CD4-positive, alpha-beta memory T cell (primary cell): ENCODE measurements around the gene TMEM253. TPM values are rescaled to one million over a fixed set of nuclear protein-coding genes. Genes with fewer than 3 reads are reported as not detected.

Experiments used
- CTCF ChIA-PET: fragments of 350-600 bp; sonication (Branson Sonifier 250); formaldehyde crosslinking; loops from one replicate; lab custom pipeline; 2021; ENCODE audit warnings: inconsistent platforms; ENCODE audit not compliant: partially characterized antibody; lab: Charles Lee
- POLR2A ChIA-PET: fragments of 350-600 bp; sonication (Branson Sonifier 250); formaldehyde crosslinking; loops from one replicate; lab custom pipeline; 2021; ENCODE audit not compliant: partially characterized antibody; lab: Charles Lee
- DNase-seq, 5 donors: peaks; one replicate each; pipeline versions ENCODE4 v3.0.0 to v3.0.0-alpha.2; 2020 to 2022; ENCODE audit warnings: mixed read lengths in 1 of 5
- H3K27ac ChIP-seq: one replicate; pipeline ENCODE4 v1.7.0; 2013; ENCODE audit warnings: low read depth, low read length
- H3K27me3 ChIP-seq: 2 replicates; pipeline ENCODE4 v1.7.0; 2013; ENCODE audit warnings: mild to moderate bottlenecking, low read length, moderate library complexity; ENCODE audit not compliant: insufficient read depth
- H3K36me3 ChIP-seq: 2 replicates; pipeline ENCODE4 v1.7.0; 2013; ENCODE audit warnings: mild to moderate bottlenecking, low read length, moderate library complexity; ENCODE audit not compliant: insufficient read depth
- H3K4me1 ChIP-seq: 2 replicates; pipeline ENCODE4 v1.7.0; 2013; ENCODE audit warnings: mild to moderate bottlenecking, low read length, moderate library complexity; ENCODE audit not compliant: insufficient read depth
- H3K4me3 ChIP-seq, 2 donors: one replicate each; pipeline ENCODE4 v1.7.0; 2013; ENCODE audit warnings: low read length in 2 of 2, mild to moderate bottlenecking in 1 of 2
- H3K9me3 ChIP-seq, 2 donors: one replicate each; pipeline ENCODE4 v1.7.0; 2013; ENCODE audit warnings: low read length in 2 of 2, control low read depth in 1 of 2; ENCODE audit not compliant: control insufficient read depth in 1 of 2
- H3K27ac Mint-ChIP-seq, 7 donors: one replicate each; pipeline ENCODE4 v1.8.0; 2020 to 2021; ENCODE audit warnings: mixed read lengths in 7 of 7, mild to moderate bottlenecking in 6 of 7, inconsistent platforms in 3 of 7, moderate library complexity in 3 of 7
- H3K27me3 Mint-ChIP-seq, 2 donors: one replicate each; pipeline ENCODE4 v1.8.0; 2020 to 2021; ENCODE audit warnings: mixed read lengths in 2 of 2
- H3K36me3 Mint-ChIP-seq, 2 donors: one replicate each; pipeline ENCODE4 v1.8.0; 2020 to 2021; ENCODE audit warnings: mixed read lengths in 2 of 2, inconsistent platforms in 1 of 2, mild to moderate bottlenecking in 1 of 2
- H3K4me1 Mint-ChIP-seq, 4 donors: one replicate each; pipeline ENCODE4 v1.8.0; 2020 to 2021; ENCODE audit warnings: mixed read lengths in 4 of 4, mild to moderate bottlenecking in 1 of 4
- H3K4me3 Mint-ChIP-seq, 8 donors: one replicate each; pipeline ENCODE4 v1.8.0; 2020 to 2021; ENCODE audit warnings: mixed read lengths in 8 of 8, mild to moderate bottlenecking in 7 of 8, moderate library complexity in 6 of 8, inconsistent platforms in 3 of 8
- H3K9me3 Mint-ChIP-seq, 8 donors: one replicate each; pipeline ENCODE4 v1.8.0; 2020 to 2021; ENCODE audit warnings: mixed read lengths in 8 of 8, mild to moderate bottlenecking in 5 of 8, inconsistent platforms in 3 of 8, moderate library complexity in 1 of 8
- intact Hi-C: fragments of 100-400 bp; cut with micrococcal nuclease; formaldehyde crosslinking; loops from one replicate; pipeline ENCODE4 v1.15.1; 2023
- polyA plus RNA-seq, 2 donors: library from polyadenylated mRNA; unstranded; fragments of 300-500 nt; fragmentation: Illumina TruSeq; gene quantifications; one replicate each; pipeline ENCODE4 v1.2.3, GENCODE V29; 2021
- total RNA-seq, 2 experiments: library from RNA; stranded (reverse); gene quantifications; one replicate each; pipeline ENCODE4 v1.2.3, GENCODE V29; 2021

The TMEM253 gene
- total and polyA plus RNA-seq, 4 experiments from 2014 or later: not detected

DNA sequence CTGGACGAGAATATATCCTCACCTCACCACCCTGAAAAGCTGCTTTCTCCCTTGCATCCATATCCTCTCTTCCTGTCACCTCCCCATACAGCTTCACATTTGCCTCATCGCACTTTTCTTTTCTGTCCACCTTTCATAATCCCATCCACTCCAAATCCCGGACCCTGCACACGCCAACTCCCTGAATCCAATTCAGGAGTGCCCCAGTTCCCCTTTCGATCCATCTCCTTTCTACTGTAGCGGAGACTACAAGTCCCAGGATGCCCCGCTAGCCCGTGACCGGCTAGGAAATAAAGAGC lies 2.5 kb downstream of the TMEM253 start:
- Histone ChIP-seq H3K36me3 (no peaks in the 10 kb centered on the region), H3K4me1 (peaks cover 32% of the 10 kb centered on the region), H3K27me3 (no peaks in the 10 kb centered on the region), H3K4me3 (peak overlapping the region; percentile 96), H3K27ac (peak overlapping the region; percentile 90), H3K9me3 (no peaks in the 10 kb centered on the region)
- intact Hi-C loops: loop anchor here (1.0 to 5.0 kb wide), 3 partner anchors 114 to 761 kb away; partner anchors contain the start of genes METTL17 and PARP2
- peaks cover 0 to 6% of the 10 kb centered on the region in 2 donors for H3K36me3 Mint-ChIP-seq
- H3K27ac Mint-ChIP-seq: peak overlapping the region; percentile 91 to 99 (median 97)
- POLR2A ChIA-PET: interaction anchor here (0.9 to 4.8 kb wide), 15 partner anchors 10 to 642 kb away, joined by 3 to 82 read pairs (median 4); partner anchors contain the start of genes ARHGEF40, METTL3, NDRG2 and PIP4P1
- peaks cover 16 to 44% (median 25%) of the 10 kb centered on the region in 4 donors for H3K4me1 Mint-ChIP-seq
- H3K9me3 Mint-ChIP-seq: no peaks in the 10 kb centered on the region
- H3K27me3 Mint-ChIP-seq: no peaks in the 10 kb centered on the region
- DNase-seq: no peak
- CTCF ChIA-PET: interaction anchor here (0.9 to 13.9 kb wide), 14 partner anchors 9 to 407 kb away, joined by 3 to 399 read pairs (median 12); partner anchors contain the start of genes ARHGEF40 and METTL3
- H3K4me3 Mint-ChIP-seq: peak overlapping the region; percentile 85 to 94 (median 90)

DNA sequence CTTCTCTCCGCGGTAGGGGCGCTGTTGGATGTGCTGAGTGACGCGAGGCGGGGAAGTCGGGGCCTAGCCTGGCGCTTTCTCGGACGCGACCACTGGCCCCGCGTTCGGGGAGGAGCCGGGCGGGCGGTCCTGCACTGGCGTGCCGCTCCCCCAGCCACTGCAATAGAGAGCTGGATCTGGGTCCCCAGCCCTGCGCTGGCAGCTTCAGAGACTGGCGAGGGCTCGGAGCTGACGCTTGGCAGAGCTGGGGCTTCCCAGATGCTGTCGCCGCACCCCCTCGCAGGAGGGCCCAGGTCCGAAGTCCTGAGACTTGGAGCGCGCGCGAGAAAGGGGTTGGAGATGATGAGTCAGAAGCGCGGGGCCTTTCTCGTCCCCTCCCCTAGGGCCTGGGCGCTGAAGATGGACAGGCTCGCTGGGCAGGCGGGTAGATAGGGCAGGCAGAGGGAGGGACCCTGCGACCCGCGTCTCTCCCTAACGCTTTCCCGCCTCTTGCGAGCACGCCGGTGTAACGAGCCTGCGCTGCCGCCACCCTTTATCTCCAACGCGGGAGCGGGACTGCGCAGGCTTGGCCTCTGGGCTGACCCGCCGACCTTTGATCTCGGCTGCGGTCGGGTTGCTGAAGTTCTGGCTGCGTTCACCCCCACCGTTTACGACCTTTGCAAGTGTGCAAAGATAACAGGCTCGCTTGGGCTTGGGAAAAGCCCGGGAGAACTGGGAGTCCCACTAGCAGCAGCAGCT lies 3.0 kb downstream of the TMEM253 start:
- Mint-ChIP-seq H3K9me3 (no peaks in the 10 kb centered on the region), H3K36me3 (peaks cover 0 to 3% of the 10 kb centered on the region in 2 donors), H3K27ac (peak overlapping the region; percentile 91 to 99 (median 97)), H3K27me3 (no peaks in the 10 kb centered on the region), H3K4me1 (peaks cover 15 to 40% (median 23%) of the 10 kb centered on the region in 4 donors), H3K4me3 (peak overlapping the region; percentile 85 to 94 (median 90))
- H3K9me3 ChIP-seq: no peaks in the 10 kb centered on the region
- ChIA-PET POLR2A (interaction anchor here (0.8 to 4.8 kb wide), 21 partner anchors 10 to 643 kb away, joined by 3 to 82 read pairs (median 4); partner anchors contain the start of genes ARHGEF40, METTL3, NDRG2 and PIP4P1), CTCF (interaction anchor here (1.0 to 13.9 kb wide), 29 partner anchors 9 to 407 kb away, joined by 3 to 399 read pairs (median 6); partner anchors contain the start of genes ARHGEF40, METTL3, NDRG2 and RNASE13)
- no peaks in the 10 kb centered on the region for H3K36me3 ChIP-seq
- peak overlapping the region; percentile 90 for H3K27ac ChIP-seq
- DNase-seq: peak; percentile 92 to 95 (median 95)
- no peaks in the 10 kb centered on the region for H3K27me3 ChIP-seq
- peaks cover 29% of the 10 kb centered on the region for H3K4me1 ChIP-seq
- H3K4me3 ChIP-seq: peak overlapping the region; percentile 96
- intact Hi-C loops: loop anchor here (1.0 to 5.0 kb wide), 7 partner anchors 12 to 761 kb away; partner anchors contain the start of genes METTL17 and PARP2

DNA sequence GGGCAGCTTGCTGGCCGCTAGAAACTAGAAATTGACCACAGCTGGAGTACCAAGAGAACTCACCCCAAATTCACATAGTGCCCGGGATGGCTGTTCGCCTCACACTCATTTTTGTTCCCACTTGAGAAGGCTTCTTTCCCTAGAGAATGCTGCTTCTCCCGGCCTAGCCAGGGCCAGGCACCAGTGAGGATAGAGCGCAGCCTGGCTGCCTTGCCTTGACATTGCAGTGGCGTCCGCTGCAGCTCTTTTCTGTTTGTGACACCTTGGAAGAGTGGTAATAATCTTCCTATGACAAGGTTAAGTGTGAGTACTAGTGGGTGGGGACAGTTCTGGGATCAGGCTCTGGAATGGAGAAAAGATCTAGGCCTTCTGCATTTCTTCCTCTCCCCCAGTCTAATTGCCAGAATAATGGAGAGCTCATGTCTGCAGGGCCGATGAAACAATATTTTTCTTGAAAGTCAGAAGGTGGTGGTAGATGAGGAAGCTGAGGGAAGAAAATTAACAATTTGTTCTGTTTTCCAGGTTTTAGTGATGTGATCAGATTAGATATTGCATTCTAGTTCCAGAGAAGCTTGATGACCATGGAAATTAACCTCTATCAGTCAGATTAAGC lies 3.7 kb downstream of the TMEM253 start:
- ChIA-PET CTCF (interaction anchor here (1.0 to 13.9 kb wide), 30 partner anchors 9 to 333 kb away, joined by 3 to 399 read pairs (median 6); partner anchors contain the start of genes ARHGEF40, NDRG2 and RNASE13), POLR2A (interaction anchor here (0.7 to 4.8 kb wide), 16 partner anchors 11 to 422 kb away, joined by 3 to 82 read pairs (median 4); partner anchors contain the start of genes ARHGEF40, METTL3, NDRG2 and RNASE4)
- Mint-ChIP-seq H3K27ac (peak overlapping the region; percentile 91 to 99 (median 97)), H3K4me3 (peak overlapping the region; percentile 85 to 94 (median 90)), H3K9me3 (no peaks in the 10 kb centered on the region), H3K27me3 (no peaks in the 10 kb centered on the region), H3K36me3 (peaks cover 0 to 1% of the 10 kb centered on the region in 2 donors), H3K4me1 (peaks cover 9 to 34% (median 17%) of the 10 kb centered on the region in 4 donors)
- DNase-seq: peak; percentile 62 to 73 (median 66)
- peak overlapping the region; percentile 96 for H3K4me3 ChIP-seq
- intact Hi-C loops: loop anchor here (1.0 to 5.0 kb wide), 5 partner anchors 12 to 247 kb away; no protein-coding TSS in a partner anchor
- H3K36me3 ChIP-seq: no peaks in the 10 kb centered on the region
- H3K27me3 ChIP-seq: no peaks in the 10 kb centered on the region
- H3K9me3 ChIP-seq: no peaks in the 10 kb centered on the region
- H3K4me1 ChIP-seq: peaks cover 22% of the 10 kb centered on the region
- H3K27ac ChIP-seq: peak overlapping the region; percentile 90

DNA sequence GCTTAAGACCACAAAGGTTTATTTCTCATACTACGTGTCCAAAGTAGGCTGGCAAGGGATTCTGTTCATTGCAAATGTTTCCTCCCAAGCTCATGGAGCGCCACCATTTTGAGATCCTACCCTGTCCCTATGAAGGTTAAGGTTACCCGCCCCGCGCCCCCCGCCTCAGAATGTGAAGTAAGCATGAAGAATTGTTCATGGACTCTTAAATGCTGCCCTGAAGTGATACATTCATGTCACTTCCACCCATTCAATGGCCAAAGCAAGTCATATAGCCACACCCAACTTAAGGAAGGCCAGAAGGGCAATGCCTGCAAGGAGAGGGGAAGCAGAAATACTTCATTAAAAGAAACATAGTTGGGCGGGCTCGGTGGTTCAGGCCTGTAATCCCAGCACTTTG lies 4.2 kb downstream of the TMEM253 start:
- peak overlapping the region; percentile 90 for H3K27ac ChIP-seq
- Mint-ChIP-seq H3K27me3 (no peaks in the 10 kb centered on the region), H3K36me3 (peaks cover 0 to 1% of the 10 kb centered on the region in 2 donors), H3K4me3 (peak overlapping the region in 1 of 8 donors; percentile 92), H3K27ac (peak overlapping the region in 3 of 7 donors; percentile 97 to 99 (median 98)), H3K9me3 (no peaks in the 10 kb centered on the region), H3K4me1 (peaks cover 9 to 32% (median 16%) of the 10 kb centered on the region in 4 donors)
- no peaks in the 10 kb centered on the region for H3K27me3 ChIP-seq
- ChIA-PET POLR2A (interaction anchor here (0.7 to 4.8 kb wide), 12 partner anchors 11 to 421 kb away, joined by 3 to 82 read pairs (median 6); partner anchors contain the start of genes ARHGEF40 and RNASE4), CTCF (interaction anchor here (1.0 to 13.9 kb wide), 26 partner anchors 8 to 332 kb away, joined by 3 to 399 read pairs (median 8); partner anchors contain the start of genes ARHGEF40, NDRG2 and RNASE13)
- H3K36me3 ChIP-seq: no peaks in the 10 kb centered on the region
- no peaks in the 10 kb centered on the region for H3K9me3 ChIP-seq
- DNase-seq: no peak
- H3K4me3 ChIP-seq: no peak overlapping the region
- peaks cover 21% of the 10 kb centered on the region for H3K4me1 ChIP-seq
- intact Hi-C loops: no loop called here

DNA sequence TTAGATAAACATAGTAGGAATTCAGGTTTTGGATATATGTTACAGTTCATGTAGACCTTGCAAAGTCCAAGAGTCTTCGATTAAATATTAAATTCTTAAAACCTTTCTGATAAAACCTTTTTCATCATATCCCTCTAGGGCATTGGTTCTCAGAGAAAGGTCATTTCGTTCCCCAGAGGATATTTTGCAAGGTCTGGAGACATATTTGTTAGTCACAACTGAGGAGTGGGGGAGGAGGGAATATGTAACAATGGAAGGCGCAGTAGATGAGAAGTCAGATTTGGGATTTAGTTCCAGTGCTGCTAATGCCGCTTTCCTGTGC lies 5.3 kb downstream of the TMEM253 start:
- no peak overlapping the region for H3K27ac Mint-ChIP-seq
- Histone ChIP-seq H3K27ac (no peak overlapping the region), H3K36me3 (no peaks in the 10 kb centered on the region), H3K4me3 (no peak overlapping the region), H3K27me3 (no peaks in the 10 kb centered on the region), H3K4me1 (peaks cover 21% of the 10 kb centered on the region), H3K9me3 (no peaks in the 10 kb centered on the region)
- no peak for DNase-seq
- H3K9me3 Mint-ChIP-seq: no peaks in the 10 kb centered on the region
- POLR2A ChIA-PET: interaction anchor here (0.9 to 4.7 kb wide), 2 partner anchors 12 to 38 kb away, joined by 3 to 82 read pairs; no protein-coding TSS in a partner anchor
- H3K27me3 Mint-ChIP-seq: no peaks in the 10 kb centered on the region
- peaks cover 0 to 1% of the 10 kb centered on the region in 2 donors for H3K36me3 Mint-ChIP-seq
- peaks cover 9 to 32% (median 16%) of the 10 kb centered on the region in 4 donors for H3K4me1 Mint-ChIP-seq
- H3K4me3 Mint-ChIP-seq: peak overlapping the region in 1 of 8 donors; percentile 76
- CTCF ChIA-PET: interaction anchor here (1.5 to 13.9 kb wide), 7 partner anchors 11 to 91 kb away, joined by 3 to 399 read pairs (median 80); partner anchors contain the start of gene ARHGEF40
- intact Hi-C loops: no loop called here

DNA sequence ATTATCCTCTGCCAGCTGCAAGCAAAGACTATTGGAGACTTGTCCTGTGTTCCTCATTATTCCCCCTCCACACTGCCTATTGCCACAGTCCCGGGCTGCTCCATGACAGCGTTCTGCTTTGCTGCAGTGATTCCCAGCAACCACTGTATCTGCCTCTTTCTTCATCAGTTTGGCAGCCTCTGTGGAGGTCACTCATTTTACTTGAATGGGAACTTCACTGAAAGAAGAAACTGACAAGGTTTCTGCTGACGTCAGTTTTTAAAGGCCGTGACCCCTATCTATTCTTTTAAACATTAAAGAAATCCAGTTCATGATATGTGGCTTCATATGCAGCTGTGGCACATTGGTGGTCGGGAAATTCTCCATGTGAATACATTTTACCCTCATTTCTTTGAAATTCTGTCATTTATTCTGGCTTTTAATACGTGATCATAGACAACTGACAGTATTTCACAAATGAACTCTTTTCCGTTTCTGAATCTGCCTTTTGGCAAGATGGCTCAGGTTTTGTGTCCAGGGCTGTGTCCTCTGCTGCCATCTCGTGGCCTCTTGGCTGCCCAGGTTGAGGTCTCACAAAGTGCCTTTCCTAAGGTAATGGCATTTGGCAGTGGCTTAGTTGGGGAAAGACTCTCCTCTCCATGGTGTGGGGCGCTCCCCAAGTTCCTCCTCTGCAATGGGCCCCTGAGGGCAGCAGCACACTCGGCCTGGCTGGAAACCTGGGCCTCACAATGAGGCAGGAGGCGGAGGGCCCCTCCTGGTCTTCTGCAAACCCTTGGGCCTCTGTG lies 5.8 kb downstream of the TMEM253 start:
- H3K27ac Mint-ChIP-seq: peak overlapping the region in 4 of 7 donors; percentile 13 to 80 (median 73)
- no peaks in the 10 kb centered on the region for H3K27me3 Mint-ChIP-seq
- Histone ChIP-seq H3K36me3 (no peaks in the 10 kb centered on the region), H3K9me3 (no peaks in the 10 kb centered on the region), H3K4me3 (no peak overlapping the region), H3K4me1 (peaks cover 21% of the 10 kb centered on the region), H3K27ac (no peak overlapping the region), H3K27me3 (no peaks in the 10 kb centered on the region)
- intact Hi-C loops: no loop called here
- no peaks in the 10 kb centered on the region for H3K9me3 Mint-ChIP-seq
- DNase-seq: peak; percentile 67 to 78 (median 73)
- ChIA-PET CTCF (interaction anchor here (1.5 to 13.9 kb wide), 7 partner anchors 12 to 92 kb away, joined by 3 to 399 read pairs (median 80); partner anchors contain the start of gene ARHGEF40), POLR2A (interaction anchor here (0.9 to 4.7 kb wide), 2 partner anchors 13 to 38 kb away, joined by 3 to 82 read pairs; no protein-coding TSS in a partner anchor)
- H3K4me1 Mint-ChIP-seq: peaks cover 9 to 32% (median 16%) of the 10 kb centered on the region in 4 donors
- H3K4me3 Mint-ChIP-seq: peak overlapping the region in 5 of 8 donors; percentile 13 to 76 (median 50)
- H3K36me3 Mint-ChIP-seq: peaks cover 0 to 1% of the 10 kb centered on the region in 2 donors
